ENCODE measurements around the gene KLHL40. TPM values are rescaled to one million over a fixed set of nuclear protein-coding genes. Genes with fewer than 3 reads are reported as not detected.

The KLHL40 gene
- total RNA-seq, 1 experiment from 2014 or later = not detected

GRCh38 chr3:42684632-42685362 lies 540 bp upstream of the KLHL40 start:
- intact Hi-C loops (cut with micrococcal nuclease; ENCODE audit: unreplicated experiment) = no loop called here
- Mint-ChIP-seq H3K4me3 (ENCODE audit: low read depth, unreplicated experiment) (no peak overlapping the region), H3K4me1 (ENCODE audit: low read depth, unreplicated experiment) (peaks cover 6% of the 10 kb centered on the region), H3K9me3 (ENCODE audit: low read depth, unreplicated experiment) (no peaks in the 10 kb centered on the region), H3K27me3 (ENCODE audit: unreplicated experiment) (peaks cover 12% of the 10 kb centered on the region), H3K27ac (ENCODE audit: unreplicated experiment) (no peak overlapping the region), H3K36me3 (ENCODE audit: insufficient read depth, unreplicated experiment) (no peaks in the 10 kb centered on the region)
- DNase-seq = no peak
- BruUV-seq (replicated peaks) = no TSS peak
- TF ChIP-seq, protein P1, sequence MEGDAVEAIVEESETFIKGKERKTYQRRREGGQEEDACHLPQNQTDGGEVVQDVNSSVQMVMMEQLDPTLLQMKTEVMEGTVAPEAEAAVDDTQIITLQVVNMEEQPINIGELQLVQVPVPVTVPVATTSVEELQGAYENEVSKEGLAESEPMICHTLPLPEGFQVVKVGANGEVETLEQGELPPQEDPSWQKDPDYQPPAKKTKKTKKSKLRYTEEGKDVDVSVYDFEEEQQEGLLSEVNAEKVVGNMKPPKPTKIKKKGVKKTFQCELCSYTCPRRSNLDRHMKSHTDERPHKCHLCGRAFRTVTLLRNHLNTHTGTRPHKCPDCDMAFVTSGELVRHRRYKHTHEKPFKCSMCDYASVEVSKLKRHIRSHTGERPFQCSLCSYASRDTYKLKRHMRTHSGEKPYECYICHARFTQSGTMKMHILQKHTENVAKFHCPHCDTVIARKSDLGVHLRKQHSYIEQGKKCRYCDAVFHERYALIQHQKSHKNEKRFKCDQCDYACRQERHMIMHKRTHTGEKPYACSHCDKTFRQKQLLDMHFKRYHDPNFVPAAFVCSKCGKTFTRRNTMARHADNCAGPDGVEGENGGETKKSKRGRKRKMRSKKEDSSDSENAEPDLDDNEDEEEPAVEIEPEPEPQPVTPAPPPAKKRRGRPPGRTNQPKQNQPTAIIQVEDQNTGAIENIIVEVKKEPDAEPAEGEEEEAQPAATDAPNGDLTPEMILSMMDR (IDR thresholded peaks at IDR 0.05; ENCODE audit: unreplicated experiment) = no peak
- CTCF ChIA-PET = interaction anchor here (1.0 kb wide), 1 partner anchor 15 kb away, joined by 3 read pairs; no protein-coding TSS in a partner anchor

DNA sequence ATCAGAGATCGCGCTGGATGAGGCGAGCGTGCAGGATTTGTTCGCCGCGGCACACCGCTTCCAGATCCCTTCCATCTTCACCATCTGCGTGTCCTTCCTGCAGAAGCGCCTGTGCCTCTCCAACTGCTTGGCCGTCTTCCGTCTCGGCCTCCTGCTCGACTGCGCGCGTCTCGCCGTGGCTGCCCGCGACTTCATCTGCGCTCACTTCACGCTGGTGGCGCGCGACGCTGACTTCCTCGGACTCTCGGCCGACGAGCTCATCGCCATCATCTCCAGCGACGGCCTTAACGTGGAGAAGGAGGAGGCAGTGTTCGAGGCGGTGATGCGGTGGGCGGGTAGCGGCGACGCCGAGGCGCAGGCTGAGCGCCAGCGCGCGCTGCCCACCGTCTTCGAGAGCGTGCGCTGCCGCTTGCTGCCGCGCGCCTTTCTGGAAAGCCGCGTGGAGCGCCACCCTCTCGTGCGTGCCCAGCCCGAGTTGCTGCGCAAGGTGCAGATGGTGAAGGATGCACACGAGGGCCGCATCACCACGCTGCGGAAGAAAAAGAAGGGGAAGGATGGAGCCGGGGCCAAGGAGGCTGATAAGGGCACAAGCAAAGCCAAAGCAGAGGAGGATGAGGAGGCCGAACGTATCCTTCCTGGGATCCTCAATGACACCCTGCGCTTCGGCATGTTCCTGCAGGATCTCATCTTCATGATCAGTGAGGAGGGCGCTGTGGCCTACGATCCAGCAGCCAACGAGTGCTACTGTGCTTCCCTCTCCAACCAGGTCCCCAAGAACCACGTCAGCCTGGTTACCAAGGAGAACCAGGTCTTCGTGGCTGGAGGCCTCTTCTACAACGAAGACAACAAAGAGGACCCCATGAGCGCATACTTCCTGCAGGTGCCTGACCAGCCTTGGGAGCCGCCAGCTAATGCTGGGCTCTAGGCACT lies 819 bp downstream of the KLHL40 start:
- BruUV-seq (replicated peaks) = no TSS peak
- Mint-ChIP-seq H3K27me3 (ENCODE audit: unreplicated experiment) (peaks cover 25% of the 10 kb centered on the region), H3K9me3 (ENCODE audit: low read depth, unreplicated experiment) (no peaks in the 10 kb centered on the region), H3K27ac (ENCODE audit: unreplicated experiment) (no peak overlapping the region), H3K36me3 (ENCODE audit: insufficient read depth, unreplicated experiment) (no peaks in the 10 kb centered on the region), H3K4me1 (ENCODE audit: low read depth, unreplicated experiment) (peaks cover 6% of the 10 kb centered on the region), H3K4me3 (ENCODE audit: low read depth, unreplicated experiment) (no peak overlapping the region)
- CTCF ChIA-PET = interaction anchor here (0.6 kb wide), 1 partner anchor 1845 kb away, joined by 3 read pairs; no protein-coding TSS in a partner anchor
- intact Hi-C loops (cut with micrococcal nuclease; ENCODE audit: unreplicated experiment) = no loop called here
- no peak for DNase-seq
- TF ChIP-seq, protein P1 (IDR thresholded peaks at IDR 0.05; ENCODE audit: unreplicated experiment) = no peak

DNA sequence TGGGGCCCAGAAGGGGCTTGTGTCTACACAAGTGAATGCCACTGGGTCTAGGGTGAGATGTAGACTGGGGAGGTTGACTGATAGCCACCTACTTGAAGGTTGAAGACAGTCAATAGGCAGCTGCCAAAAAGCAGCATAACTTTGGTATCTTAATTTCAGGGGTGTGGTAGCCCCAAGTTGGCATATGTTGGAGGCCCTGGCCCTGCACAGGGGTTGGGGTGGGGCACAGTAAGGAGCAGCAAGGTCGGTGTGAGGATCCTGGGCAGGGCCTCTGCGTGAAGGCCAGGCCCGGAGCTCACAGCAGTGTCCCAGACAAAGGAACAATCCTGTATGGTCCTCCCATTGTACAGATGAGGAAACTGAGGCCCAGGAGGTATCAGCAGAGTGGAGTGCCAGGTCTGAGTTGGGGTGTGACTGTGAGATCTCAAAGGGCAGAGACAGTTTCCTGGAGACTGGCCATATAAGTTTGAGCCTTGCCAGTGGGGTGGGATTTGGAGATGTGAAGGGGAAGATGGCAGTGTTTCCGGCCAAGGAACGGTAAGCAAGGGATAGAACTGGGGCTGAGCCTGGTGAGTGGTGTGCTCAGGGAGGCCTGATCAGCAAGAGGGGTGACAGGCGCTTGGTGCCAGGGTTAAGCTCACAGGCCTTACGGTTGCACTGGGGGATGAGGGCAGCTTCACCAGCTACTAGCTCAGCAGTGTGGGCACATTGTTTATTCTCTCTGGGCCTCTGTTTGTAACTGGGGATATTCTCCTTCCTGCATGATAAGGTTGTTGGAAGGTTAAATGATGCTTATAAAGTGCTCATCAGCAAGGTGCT lies 1.7 kb downstream of the KLHL40 start:
- intact Hi-C loops (cut with micrococcal nuclease; ENCODE audit: unreplicated experiment) = no loop called here
- Mint-ChIP-seq H3K36me3 (ENCODE audit: insufficient read depth, unreplicated experiment) (no peaks in the 10 kb centered on the region), H3K4me3 (ENCODE audit: low read depth, unreplicated experiment) (no peak overlapping the region), H3K27ac (ENCODE audit: unreplicated experiment) (no peak overlapping the region), H3K4me1 (ENCODE audit: low read depth, unreplicated experiment) (peaks cover 6% of the 10 kb centered on the region), H3K27me3 (ENCODE audit: unreplicated experiment) (peaks cover 25% of the 10 kb centered on the region), H3K9me3 (ENCODE audit: low read depth, unreplicated experiment) (no peaks in the 10 kb centered on the region)
- BruUV-seq (replicated peaks) = no TSS peak
- TF ChIP-seq, protein P1 (IDR thresholded peaks at IDR 0.05; ENCODE audit: unreplicated experiment) = no peak
- CTCF ChIA-PET = interaction anchor here (0.6 kb wide), 1 partner anchor 1846 kb away, joined by 3 read pairs; no protein-coding TSS in a partner anchor
- no peak for DNase-seq

GRCh38 chr3:42688016-42688415 lies 2.7 kb downstream of the KLHL40 start:
- CTCF ChIA-PET = interaction anchor here (0.7 kb wide), 1 partner anchor 56 kb away, joined by 3 read pairs; no protein-coding TSS in a partner anchor
- Mint-ChIP-seq H3K36me3 (ENCODE audit: insufficient read depth, unreplicated experiment) (no peaks in the 10 kb centered on the region), H3K9me3 (ENCODE audit: low read depth, unreplicated experiment) (no peaks in the 10 kb centered on the region), H3K4me3 (ENCODE audit: low read depth, unreplicated experiment) (no peak overlapping the region), H3K4me1 (ENCODE audit: low read depth, unreplicated experiment) (peaks cover 3% of the 10 kb centered on the region), H3K27me3 (ENCODE audit: unreplicated experiment) (peaks cover 25% of the 10 kb centered on the region), H3K27ac (ENCODE audit: unreplicated experiment) (no peak overlapping the region)
- no peak for DNase-seq
- intact Hi-C loops (cut with micrococcal nuclease; ENCODE audit: unreplicated experiment) = no loop called here
- BruUV-seq (replicated peaks) = no TSS peak
- TF ChIP-seq, protein P1 (IDR thresholded peaks at IDR 0.05; ENCODE audit: unreplicated experiment) = no peak
